Activated effector memory CD4-positive, alpha-beta T cell treated with Interleukin-2 at 50 U/mL for 16 hours (primary cell): ENCODE measurements around the gene TNS3.

Source experiments
- DNase-seq: peaks from one replicate; pipeline ENCODE4 v3.0.0-alpha.2; 2020

The TNS3 gene

DNA sequence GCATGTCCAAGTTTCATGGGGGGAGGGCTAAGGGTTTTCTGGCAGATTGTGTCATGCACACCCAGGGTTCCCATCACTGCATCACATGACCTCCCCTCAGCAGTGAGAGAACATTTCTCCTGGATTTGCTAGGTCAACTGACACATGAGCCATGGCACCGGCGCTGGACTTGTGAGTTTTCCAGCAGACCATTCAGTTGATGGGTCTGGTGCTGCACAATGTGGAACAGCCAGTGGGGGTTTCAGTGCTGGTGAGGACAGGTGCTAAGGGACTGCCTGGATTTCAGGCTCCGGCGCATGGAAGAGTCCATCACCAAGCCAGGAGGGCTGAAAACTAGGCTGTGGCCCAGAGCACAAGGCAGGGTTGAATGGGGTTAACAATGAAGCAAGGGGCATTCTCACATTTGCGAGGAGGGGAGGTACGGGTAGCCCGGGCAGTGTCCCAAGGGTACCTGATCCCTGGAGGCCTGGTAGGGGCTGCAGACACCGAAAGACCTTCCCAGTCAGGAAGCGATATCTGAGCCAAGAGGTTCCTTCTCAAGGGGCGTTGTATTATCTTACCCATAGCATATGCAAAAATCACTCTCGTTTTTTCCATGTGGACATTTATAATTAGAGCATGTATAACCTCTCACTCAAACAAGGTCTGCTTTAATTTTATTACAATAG lies 203.0 kb downstream of the TNS3 start:
- no peak for DNase-seq

DNA sequence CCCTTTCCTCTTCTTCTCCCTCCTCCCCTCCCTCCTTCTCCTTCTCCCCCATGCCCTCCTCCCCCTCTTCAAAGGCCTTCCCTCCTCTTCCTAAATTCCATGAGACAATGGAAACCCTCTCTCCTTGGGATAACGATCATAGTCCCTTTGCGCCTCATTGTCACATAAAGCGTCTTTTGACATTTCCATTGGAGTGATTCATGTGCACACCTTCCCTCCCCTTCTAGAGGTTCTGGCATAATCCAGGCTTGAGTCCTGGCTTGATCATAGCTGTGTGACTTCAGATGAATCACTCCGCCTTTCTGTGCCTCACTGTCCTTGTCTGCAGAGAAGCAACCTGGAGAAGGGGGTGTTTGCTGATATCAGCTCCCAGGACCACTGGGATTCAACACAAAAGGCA lies 204.2 kb downstream of the TNS3 start:
- no peak for DNase-seq

DNA sequence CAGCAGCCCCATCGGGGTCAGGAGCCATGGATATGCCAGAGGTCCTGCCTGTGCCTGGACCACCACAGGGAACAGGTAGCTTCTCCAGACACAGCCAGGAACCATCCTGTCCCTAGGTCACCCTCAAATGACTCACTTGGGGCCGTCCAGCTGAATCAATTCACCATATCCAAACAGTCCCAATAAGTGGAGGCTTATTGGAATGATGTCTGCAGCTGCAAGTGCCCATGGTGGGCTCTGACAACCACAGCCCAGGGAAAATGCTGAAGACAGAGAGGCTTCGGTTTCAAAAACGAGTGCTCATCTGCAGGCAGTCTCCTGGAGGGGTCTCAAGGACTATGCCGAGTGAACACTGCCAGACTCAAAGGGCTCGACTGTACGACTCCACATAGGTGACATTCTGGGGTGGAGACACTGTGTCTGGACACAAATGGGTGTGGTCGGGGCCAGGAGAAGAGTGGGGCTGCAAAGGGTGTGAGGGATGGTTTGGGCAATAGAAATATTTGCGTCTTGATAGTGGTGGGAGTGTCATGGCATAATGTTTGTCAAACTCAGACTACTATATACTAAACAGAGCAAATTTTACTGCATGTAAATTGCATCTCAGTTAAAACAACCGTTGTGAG lies 204.8 kb downstream of the TNS3 start:
- DNase-seq = no peak

DNA sequence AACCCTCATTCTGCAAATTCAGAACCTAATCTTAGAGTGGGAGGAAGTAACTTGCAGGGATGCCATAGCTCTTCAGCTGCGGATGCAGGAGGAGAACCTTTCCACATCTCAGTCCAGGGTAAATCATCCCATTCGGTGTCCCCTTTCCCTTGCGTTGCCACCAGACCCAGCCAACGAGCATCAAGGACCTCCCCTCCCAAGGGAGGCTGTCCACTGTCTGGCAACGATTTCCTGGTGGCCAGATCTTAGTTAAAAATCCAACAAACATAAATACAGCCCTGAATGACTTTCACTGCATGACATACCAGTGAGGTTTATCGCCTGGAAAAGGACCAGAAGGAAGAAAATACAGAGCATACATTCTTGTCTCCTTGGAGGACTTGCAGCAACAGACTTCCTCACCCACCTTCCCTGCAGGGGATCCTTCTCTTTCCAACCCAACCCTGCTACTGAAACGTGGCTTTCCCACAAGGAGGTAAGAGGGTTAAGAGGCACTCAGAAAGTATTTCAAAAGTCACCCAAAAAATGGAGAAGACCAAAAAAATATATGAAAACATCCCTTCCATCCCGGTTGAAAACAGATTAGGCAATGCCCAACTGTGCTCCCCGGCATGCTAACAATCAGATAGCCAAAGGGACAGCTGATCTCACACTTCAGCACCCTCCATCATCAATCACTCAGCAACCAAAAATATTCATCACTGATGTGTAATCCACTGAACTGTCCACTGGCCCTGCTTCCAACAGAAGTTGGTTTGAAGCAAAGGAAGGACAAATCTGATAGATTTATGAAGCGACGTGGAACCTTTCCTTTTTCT lies 206.6 kb downstream of the TNS3 start:
- no peak for DNase-seq

DNA sequence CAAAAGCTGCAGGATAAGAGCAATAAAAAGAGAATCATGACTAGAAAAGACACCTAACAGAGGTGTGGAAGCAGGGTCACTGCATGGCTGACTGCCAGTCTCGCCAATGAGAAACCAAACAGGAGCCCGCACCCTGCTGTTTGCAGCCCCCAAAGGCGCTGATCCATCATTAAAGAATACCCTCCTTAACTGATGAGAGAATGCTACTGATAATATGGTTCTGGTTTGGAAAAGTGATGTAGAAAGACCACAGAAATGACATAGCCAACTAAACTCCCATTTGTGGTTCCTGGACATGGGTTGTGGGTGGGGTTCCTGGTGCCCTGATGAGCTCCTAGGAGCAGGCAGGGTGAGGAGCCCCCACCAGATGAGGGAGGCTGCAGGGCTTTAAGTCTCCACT lies 207.4 kb downstream of the TNS3 start:
- DNase-seq = no peak

DNA sequence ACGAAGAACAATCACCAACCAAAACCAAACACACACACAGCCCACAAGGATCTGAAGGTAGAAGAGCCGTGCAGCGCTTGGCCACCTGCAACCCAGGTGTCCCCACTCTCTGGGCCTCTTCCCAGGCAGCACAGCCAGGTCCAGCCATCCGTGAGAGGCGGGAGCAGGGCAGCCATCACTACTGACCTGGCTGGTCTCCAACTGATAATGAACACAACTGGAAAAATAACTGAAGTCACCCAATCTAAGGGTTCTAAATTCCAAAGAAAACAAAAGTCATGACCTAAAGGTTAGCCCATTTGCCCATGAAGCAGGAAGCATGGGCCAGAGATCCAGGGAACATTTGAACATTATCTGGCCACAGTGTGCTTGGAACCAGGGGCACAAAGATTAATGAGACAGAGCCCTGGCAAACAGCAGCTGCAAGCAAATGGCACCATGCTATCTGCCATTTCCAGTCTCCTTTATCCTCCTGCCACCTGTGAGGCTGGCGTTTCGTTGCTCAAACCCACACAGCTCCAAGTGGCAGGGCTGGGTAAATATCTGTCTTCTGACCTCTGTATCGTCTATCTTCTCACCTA lies 207.9 kb downstream of the TNS3 start:
- no peak for DNase-seq

DNA sequence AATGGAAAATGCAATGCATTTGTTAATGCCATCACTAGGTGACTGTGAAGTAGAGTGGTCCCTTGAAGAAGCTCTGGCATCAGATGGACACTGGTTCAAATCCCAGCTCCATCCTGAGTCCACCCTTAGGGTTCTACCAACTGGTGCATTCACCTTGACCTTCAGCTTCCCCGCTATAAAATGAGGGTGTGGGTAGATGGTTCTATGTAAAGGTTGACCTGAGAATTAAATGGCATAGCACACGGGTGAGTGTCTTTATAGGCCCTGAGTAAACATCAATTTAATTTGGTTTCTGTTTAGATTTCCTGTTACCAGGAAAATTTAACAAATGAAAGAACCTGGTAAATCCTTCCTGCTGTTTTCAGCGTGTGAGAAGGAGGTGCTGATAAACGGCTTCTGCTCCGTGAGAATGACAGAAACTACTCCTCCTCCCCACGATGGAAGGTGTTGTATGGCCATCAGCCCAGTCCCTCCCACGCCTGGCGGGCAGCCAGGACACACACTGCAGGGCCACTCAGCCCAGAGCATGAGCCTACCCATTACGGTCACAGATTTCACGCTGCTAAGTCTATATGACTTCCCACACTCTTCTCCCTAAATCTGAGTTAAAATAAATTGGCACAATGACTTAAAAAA lies 210.1 kb downstream of the TNS3 start:
- no peak for DNase-seq

DNA sequence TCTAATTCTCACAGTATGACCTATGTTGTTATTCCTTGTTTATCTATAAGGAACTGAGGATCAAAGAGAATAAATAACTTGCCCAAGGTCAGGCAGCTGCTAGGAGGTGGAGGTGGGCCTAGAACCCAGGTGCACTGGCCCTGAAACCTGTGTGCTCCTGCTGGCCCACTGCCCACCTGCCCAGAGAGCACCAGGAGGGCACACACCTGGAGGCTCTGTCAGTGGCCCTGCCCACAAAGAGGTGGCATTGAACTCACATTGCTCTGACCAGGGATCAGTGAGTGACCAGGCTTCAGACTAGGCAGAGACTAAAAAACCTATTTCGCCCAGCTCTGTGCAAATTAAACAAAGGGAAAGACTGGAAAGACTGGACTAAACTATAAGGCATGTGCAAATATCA lies 210.6 kb downstream of the TNS3 start:
- no peak for DNase-seq

DNA sequence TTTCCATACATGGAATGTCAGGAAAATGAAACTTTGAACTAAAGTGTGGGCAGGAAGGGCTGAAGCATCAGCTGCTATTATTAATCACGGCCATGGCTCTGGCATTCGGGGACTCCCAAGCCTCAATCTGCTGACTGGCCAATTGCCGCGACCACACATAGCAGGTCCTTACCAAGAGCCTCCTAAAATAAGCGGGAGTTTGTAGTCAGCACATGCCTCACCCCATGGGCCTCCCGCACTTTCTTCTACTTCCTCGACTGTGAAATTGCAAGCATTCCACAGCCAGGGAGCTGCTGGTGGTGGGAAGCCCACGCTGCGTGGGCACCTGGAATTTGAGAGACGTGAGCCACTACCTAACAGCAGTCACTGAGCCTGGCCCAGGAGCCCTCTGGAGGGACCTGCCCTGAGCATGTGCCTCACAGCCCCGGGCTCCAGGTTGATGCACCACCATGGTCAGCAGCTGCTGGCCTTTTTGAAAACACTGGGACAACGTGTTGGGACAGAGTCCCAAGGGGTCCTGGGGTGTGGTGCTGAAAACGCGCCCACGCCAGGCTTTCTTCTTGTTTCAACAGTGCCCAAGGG lies 211.4 kb downstream of the TNS3 start:
- no peak for DNase-seq

DNA sequence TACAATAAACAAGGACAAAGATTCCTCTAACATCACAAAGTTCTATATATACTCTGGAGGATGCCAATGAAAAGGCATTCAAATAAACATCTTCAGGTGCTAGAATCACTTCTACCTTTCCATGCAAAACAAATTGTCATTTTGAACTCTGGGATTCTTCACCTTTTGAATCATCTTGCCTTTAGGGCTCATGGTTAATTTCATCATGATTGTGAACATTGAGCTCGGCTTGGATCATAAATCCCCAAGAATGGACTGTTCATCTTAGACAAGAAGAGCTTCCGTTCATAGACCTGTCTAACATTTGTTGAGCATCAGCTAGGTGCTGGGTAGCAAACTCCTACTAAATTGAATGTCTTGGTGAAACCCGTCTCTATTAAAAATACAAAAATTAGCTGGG lies 212.2 kb downstream of the TNS3 start:
- no peak for DNase-seq

DNA sequence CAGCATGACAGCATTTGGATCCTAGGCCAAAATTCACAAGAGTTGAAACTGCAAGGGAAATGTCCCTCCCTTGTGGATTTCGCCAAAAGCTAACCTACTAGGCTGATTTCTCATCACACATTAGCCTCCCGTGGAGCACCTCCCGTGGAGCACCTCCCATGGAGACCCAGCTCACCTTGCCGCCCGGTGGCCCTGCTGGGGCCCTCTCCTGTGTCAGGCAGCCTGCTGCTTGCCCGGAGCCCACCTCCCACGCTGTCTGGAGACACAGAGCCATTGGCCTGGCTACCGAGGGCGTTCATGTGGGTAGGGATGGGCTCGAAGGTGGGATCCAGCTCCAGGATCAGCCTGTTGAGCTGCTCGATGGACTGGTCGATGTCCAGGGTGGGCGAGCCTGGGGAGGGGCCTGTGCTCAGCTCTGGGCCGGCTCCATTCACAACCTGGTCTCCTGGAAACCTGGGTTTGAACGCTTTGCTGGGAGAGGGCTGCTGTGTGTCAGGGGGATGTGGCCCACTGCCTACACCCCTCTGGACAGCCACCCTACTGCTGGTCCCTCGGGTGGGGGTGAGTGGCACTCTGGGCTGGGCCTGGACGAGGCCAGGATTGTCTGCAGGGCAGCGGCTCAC lies 213.6 kb downstream of the TNS3 start:
- DNase-seq = no peak

DNA sequence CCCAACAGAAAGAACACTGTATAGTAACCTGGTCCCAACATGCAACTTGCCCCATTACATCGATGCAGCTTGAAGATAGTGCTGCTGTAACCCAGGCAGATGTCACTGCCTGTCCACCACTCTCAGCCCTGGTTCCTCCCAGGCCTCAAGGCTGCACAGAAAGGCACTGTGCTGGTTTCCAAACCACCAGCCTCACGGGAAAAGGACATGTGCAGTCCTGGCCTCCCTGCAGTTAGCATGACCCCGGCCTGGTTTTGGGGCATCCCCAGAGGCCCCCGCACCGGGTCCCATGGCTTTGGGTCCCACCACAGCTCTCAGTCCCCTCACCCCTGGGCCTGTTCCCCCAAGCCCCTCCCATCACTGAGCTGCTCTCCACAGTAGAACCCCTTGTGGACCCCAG lies 214.5 kb downstream of the TNS3 start:
- DNase-seq = no peak

DNA sequence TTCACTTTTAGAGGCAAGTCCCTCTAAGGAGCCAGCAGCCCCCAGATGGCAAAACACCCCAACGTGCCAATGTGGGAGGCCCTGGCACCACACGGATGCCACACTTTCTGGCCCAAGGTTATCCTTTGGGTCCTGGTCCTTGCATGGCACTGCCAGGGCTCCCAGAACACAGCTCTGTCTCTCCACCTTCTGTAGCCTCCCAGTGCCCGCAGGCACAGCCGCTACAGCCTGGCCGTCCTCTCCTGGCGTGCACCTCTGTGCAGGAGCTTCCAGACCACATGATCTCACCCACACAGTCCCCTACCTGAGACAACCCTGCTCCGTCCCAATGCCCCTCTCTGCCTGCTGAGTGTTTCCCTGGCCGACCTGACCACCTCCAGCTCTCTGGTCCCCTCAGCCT lies 215.0 kb downstream of the TNS3 start:
- no peak for DNase-seq

DNA sequence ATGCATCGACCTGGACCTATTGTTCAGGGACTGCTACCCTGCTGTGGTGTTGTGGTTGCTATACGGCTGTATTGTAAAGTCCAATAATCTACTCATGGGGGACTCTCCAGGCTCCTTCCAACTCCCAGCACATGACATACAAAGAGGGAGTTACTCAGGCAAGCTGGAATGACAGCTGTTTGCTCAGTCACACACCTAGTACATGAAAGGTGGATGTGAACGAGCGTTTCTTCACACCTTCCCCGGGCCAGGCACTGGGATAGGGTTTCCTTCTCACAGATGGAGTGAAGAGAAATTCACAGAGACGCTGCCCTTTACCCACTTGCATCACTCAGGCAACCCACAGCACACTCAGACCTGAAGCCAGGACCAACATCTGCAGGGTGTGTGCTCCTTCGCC lies 215.7 kb downstream of the TNS3 start:
- no peak for DNase-seq

DNA sequence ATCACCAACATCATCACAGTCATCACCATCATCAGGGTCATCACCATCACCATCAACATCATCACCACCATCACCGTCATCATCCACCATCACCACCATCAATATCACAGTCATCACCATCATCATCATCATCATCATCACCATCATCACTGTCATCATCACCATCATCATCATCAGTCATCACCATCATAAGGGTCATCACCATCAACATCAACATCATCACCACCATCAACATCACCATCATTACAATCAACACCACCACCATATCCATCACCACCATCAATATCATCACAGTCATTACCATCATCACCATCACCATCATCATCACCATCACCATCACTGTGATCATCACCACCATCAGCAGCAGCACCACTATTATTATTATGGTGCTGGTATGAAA lies 218.9 kb downstream of the TNS3 start:
- no peak for DNase-seq

DNA sequence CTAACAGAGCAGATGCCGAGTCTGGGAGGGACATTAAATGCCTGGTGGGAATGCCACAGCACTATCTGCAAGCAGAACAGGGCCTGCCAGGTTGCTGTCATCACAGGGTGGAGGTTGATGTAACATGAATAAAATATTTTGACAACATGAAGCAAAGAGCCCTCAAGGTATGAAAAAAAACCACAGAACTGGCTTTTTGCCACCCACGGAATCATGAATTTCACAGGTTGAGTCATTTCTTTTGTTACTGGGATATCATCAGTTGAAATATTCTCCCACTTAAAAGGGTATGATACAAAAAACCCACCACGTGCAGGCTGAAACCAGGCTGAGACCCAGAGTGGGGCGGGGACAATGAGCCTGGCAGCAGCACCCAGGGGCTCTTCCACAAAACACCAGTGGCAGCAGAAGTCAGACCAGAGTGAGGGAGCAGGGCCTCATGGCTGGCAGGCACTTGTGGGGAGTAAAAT lies 220.1 kb downstream of the TNS3 start:
- DNase-seq = no peak

DNA sequence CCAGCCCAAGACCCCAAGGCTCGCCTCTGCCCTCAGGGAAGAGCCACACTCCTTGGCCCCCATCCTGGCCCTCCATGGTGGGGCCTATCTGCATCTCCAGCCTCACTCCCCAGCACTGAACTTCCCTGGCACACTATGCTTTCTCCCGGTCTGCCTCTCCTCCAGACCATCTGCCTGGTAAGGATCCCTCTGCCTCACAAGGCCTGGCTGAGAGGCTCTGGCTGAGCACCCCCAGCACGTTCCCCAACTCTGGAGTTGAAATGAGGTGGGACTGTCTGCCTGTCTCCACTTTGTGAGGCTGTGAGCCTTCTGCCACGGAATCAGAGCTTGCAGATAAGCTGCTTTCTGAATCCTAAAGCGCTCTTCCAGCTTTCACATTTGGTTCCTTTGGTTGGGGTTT lies 220.7 kb downstream of the TNS3 start:
- DNase-seq = no peak

DNA sequence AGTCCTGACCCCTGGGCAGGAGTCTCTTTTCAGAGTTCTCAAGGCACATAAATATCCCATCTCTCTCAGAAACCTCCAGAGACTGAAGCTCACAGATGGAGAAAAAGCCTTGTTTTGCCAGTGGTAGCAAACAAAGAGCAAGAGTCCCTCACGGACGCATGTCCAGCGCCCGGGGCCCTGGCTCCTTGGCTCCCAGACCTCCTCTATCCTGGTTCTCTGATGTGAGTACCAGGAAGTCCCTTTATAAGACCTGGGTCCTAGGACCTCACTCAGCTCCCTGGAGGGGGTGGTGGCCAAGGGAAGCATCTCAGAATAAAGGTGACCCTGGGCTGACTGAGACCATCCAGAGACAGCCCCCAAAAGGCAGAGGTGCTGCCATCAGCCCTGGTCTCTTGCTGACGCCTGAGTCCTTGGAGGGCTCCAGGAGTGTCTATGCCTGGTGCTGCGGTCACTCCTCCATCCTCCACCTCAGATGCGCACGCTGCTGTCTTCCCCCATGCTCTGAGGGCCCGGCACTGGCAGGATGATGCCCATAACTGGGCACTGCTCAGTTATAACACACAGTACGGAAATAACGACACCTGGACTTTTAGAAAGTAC lies 221.5 kb downstream of the TNS3 start:
- no peak for DNase-seq

DNA sequence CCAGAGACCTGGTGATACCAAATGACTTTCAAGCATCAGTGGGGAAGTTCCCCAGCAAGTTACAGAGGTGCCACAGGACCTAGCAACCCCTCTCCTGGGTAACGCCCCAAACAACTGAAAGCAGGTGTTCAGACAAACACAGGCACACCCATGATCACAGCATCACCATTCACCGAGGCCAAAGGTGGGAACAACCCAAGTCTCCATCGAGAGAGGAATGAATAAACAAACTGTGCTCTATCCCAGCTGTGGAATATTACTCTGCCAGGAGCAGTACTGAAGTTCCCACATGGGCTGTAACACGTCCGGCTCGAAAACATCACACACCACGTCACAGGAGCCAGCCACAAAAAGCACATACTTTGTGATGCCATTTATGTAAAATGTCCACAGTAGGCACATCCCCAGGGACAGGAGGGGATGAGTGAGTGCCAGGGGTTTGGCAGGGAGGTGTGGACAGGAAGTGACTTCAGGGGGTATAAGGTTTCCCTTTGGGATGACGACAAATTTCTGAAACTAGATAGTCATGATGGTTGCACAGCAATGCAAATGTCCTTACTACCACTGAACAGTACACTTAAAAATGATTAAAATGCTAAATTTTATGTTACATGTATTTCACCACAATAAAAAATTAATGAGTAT lies 222.8 kb downstream of the TNS3 start:
- no peak for DNase-seq

DNA sequence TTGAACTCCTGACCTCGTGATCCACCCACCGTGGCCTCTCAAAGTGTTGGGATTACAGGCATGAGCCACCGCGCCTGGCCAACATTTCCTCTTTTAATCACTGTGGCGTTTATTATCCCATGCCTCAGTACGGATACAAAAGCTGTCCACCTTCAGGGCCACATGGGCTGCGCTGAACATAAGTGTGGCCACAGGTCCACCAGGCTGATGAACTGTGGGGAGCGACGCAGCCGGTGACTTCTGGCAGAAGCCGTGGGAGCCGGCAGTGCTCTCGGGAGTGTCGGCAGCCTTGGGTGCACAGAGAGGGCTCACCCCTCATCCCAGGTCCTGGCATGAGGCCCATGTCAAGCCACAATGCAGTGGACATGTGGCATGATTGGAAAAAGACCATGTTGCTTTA lies 223.6 kb downstream of the TNS3 start:
- no peak for DNase-seq

DNA sequence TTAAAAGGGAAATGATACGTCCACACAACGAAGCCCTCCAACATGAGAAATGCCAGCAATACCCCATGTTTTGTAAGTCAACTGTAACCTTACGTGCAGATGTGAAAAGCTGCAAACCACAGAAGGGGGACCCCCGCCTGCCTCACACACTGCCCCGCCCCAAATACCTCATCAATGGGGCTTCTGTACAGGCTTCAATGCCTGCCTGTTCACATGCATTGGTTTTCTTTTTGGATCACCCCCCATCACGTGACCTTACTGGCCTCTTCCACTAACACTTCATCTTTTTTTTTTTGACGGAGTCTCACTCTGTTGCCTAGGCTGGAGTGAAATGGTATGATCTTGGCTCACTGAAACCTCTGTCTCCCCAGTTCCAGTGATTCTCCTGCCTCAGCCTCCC lies 224.0 kb downstream of the TNS3 start:
- DNase-seq = no peak

DNA sequence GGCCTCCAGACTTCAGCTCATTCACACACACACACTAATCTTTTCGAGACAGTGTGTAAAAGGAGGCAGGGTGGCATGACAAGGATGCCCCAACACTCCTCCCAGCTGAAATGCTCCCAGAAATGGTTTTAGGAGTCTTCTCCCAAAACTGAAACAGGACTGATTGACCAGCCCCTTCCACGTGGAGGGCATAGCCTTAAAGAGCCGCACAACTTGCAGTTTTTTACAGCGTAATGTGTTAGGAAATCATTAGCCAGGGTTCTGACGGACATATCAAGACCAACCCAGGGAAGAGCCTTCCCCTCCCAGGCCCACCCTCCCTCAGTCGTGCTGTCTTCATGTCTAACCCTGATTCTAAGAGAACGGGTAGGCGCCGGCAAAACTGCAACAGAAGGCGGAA lies 224.6 kb downstream of the TNS3 start:
- DNase-seq = no peak
